GM12878 (cell line): ENCODE results near the gene RAI2. TPM values are rescaled to one million over a fixed set of nuclear protein-coding genes. Genes with fewer than 3 reads are reported as not detected.

Experiments used
- ATAC-seq: fragments of 200-7000 bp; cut with Tn5 transposase; 3 replicates; pipeline ENCODE4 v1.9.1; 2020; ENCODE audit warnings: mild to moderate bottlenecking, moderate library complexity
- BruUV-seq: library from RNA; stranded (reverse); fragments of 400-500 nt; replicated peaks from 2 replicates; lab custom pipeline; 2021; lab: Mats Ljungman, UMichigan
- CTCF ChIA-PET: fragments of 300-600 bp; sonication (Branson Sonifier 250); formaldehyde crosslinking; extraction: SDS; loops from one replicate; lab custom pipeline; 2021; ENCODE audit warnings: inconsistent platforms; lab: Yijun Ruan, JAX
- POLR2A ChIA-PET: fragments of 350-600 bp; formaldehyde crosslinking; extraction: SDS; loops from one replicate; lab custom pipeline; 2021; ENCODE audit warnings: inconsistent platforms; lab: Charles Lee
- RAD21 ChIA-PET: fragments of 300-600 bp; sonication (Branson Sonifier 250); formaldehyde crosslinking; loops from one replicate; lab custom pipeline; 2023; ENCODE audit warnings: antibody characterized with exemption; ENCODE audit not compliant: unreplicated experiment; lab: Charles Lee
- SMC1A ChIA-PET: fragments of 300-600 bp; sonication (Branson Sonifier 250); formaldehyde crosslinking; loops from one replicate; lab custom pipeline; 2023; ENCODE audit not compliant: unreplicated experiment, uncharacterized antibody; lab: Charles Lee
- DNase-seq: peaks from one replicate; pipeline ENCODE4 v3.0.0-alpha.2; 2011; ENCODE audit warnings: low read depth, low spot score
- FAIRE-seq: peaks from 3 replicates; lab custom pipeline; 2011; peaks lifted over from hg19 to GRCh38; lab: Jason Lieb, UNC
- H2AFZ ChIP-seq: 2 replicates; pipeline ENCODE4 v1.6.0; 2011; ENCODE audit warnings: low read depth, low read length, control low read depth; ENCODE audit not compliant: control insufficient read depth
- H3K27ac ChIP-seq: 2 replicates; pipeline ENCODE4 v1.5.1; 2011; ENCODE audit warnings: control low read depth; ENCODE audit not compliant: control insufficient read depth, insufficient read depth
- H3K27me3 ChIP-seq, 2 experiments: replicated peaks in 1 of 2; 2 replicates each; pipeline versions ENCODE4 v1.6.0 to v1.6.1; 2011; ENCODE audit warnings: low read length in 1 of 2; ENCODE audit not compliant: control insufficient read depth in 2 of 2, insufficient read depth in 2 of 2
- H3K36me3 ChIP-seq, 2 experiments: 2 replicates each; pipeline ENCODE4 v1.5.1; 2011; ENCODE audit warnings: low read length in 1 of 2; ENCODE audit not compliant: control insufficient read depth in 2 of 2, insufficient read depth in 2 of 2
- H3K4me1 ChIP-seq: 2 replicates; pipeline ENCODE4 v1.6.1; 2011; ENCODE audit warnings: mild to moderate bottlenecking, low read length, moderate library complexity, mixed read lengths; ENCODE audit not compliant: control insufficient read depth, insufficient read depth
- H3K4me2 ChIP-seq: 2 replicates; pipeline ENCODE4 v1.6.0; 2011; ENCODE audit warnings: control low read depth; ENCODE audit not compliant: control insufficient read depth, insufficient read depth
- H3K4me3 ChIP-seq: fragments of 200-600 bp; sonication (generic); 2 replicates; pipeline ENCODE4 v1.5.1; 2016
- H3K79me2 ChIP-seq: 2 replicates; pipeline ENCODE4 v1.6.0; 2011; ENCODE audit warnings: low read length; ENCODE audit not compliant: control insufficient read depth, insufficient read depth
- H3K9ac ChIP-seq: 2 replicates; pipeline ENCODE4 v1.8.0; 2011; ENCODE audit warnings: low read length, control low read depth, mixed read lengths; ENCODE audit not compliant: control insufficient read depth, insufficient read depth
- H3K9me3 ChIP-seq: replicated peaks from 3 replicates; pipeline ENCODE4 v1.5.1; 2011; ENCODE audit warnings: mild to moderate bottlenecking, low read length; ENCODE audit not compliant: control insufficient read depth, insufficient read depth
- H4K20me1 ChIP-seq: 2 replicates; pipeline ENCODE4 v1.6.0; 2011; ENCODE audit not compliant: control insufficient read depth, insufficient read depth
- BCL3 ChIP-seq: IDR thresholded peaks from 2 replicates; pipeline ENCODE4 v1.6.1; 2011; ENCODE audit warnings: borderline replicate concordance, low read depth, mild to moderate bottlenecking, moderate library complexity, low read length; ENCODE audit not compliant: insufficient read depth, poor library complexity, severe bottlenecking
- CBX3 ChIP-seq: fragments of 200-600 bp; sonication (generic); IDR thresholded peaks from 2 replicates; pipeline ENCODE4 v1.6.1; 2016; ENCODE audit warnings: low read depth, borderline replicate concordance
- CBX5 ChIP-seq: sonication (generic); IDR thresholded peaks from 2 replicates; pipeline ENCODE4 v1.6.1; 2016; ENCODE audit warnings: low read depth, moderate library complexity, mild to moderate bottlenecking, inconsistent platforms
- ELK1 ChIP-seq: IDR thresholded peaks from 2 replicates; pipeline ENCODE4 v1.6.1; 2012; ENCODE audit warnings: low read depth, low read length, improper control_type of control experiment
- HCFC1 ChIP-seq: fragments of 150-350 bp; IDR thresholded peaks from 2 replicates; pipeline ENCODE4 v1.6.1; 2014; ENCODE audit warnings: low read length
- HDAC2 ChIP-seq: fragments of 200-600 bp; sonication (generic); IDR thresholded peaks from 2 replicates; pipeline ENCODE4 v1.6.1; 2017
- HDAC6 ChIP-seq: fragments of 200-600 bp; sonication (generic); IDR thresholded peaks from one replicate; pipeline ENCODE4 v1.8.0; 2017; ENCODE audit warnings: antibody characterized with exemption; ENCODE audit not compliant: unreplicated experiment
- JUND ChIP-seq: IDR thresholded peaks from 2 replicates; pipeline ENCODE4 v1.6.1; 2012; ENCODE audit warnings: low read depth, mild to moderate bottlenecking, low read length, improper control_type of control experiment, moderate library complexity
- MEF2A ChIP-seq: IDR thresholded peaks from 2 replicates; pipeline ENCODE4 v1.6.1; 2011; ENCODE audit warnings: low read depth, mild to moderate bottlenecking, low read length, moderate library complexity; ENCODE audit not compliant: insufficient read depth
- NR2C2 ChIP-seq: IDR thresholded peaks from 2 replicates; pipeline ENCODE4 v1.6.1; 2011; ENCODE audit warnings: borderline replicate concordance, low read depth; ENCODE audit not compliant: control insufficient read depth, insufficient read length
- NRF1 ChIP-seq: conservative IDR thresholded peaks from 2 replicates; pipeline ENCODE4 v1.6.1; 2011; ENCODE audit warnings: mild to moderate bottlenecking, low read depth, low read length, improper control_type of control experiment
- POU2F2 ChIP-seq: IDR thresholded peaks from 3 replicates; pipeline ENCODE4 v1.6.1; 2011; ENCODE audit warnings: low read depth, mild to moderate bottlenecking, low read length, borderline replicate concordance
- RAD21 ChIP-seq: IDR thresholded peaks from 2 replicates; pipeline ENCODE4 v1.6.1; 2011; ENCODE audit warnings: mild to moderate bottlenecking, low read depth, low read length, moderate library complexity; ENCODE audit not compliant: insufficient read depth
- STAT3 ChIP-seq: IDR thresholded peaks from 2 replicates; pipeline ENCODE4 v1.6.1; 2011; ENCODE audit warnings: low read depth, low read length, improper control_type of control experiment
- SUPT20H ChIP-seq: IDR thresholded peaks from 2 replicates; pipeline ENCODE4 v1.6.1; 2011; ENCODE audit warnings: low read depth, mild to moderate bottlenecking, low read length, moderate library complexity, borderline replicate concordance; ENCODE audit not compliant: control insufficient read depth
- WGBS: methylation state at CpG from one replicate; pipeline ENCODE4 v1.1.6; 2016; ENCODE audit warnings: low lambda C conversion rate; ENCODE audit not compliant: insufficient replicate concordance, insufficient coverage; ENCODE audit errors: missing lambda C conversion rate; 5-methylcytosine and 5-hydroxymethylcytosine counted together
- in situ Hi-C: fragments of 300-500 bp; cut with MboI; formaldehyde crosslinking; loops from 9 replicates; pipeline ENCODE4 v1.14.3; 2018; ENCODE audit warnings: mixed read lengths
- intact Hi-C: fragments of 100-400 bp; cut with micrococcal nuclease; formaldehyde crosslinking; loops from one replicate; pipeline ENCODE4 v1.14.2; 2022; ENCODE audit not compliant: unreplicated experiment
- polyA plus RNA-seq, 11 experiments: library from polyadenylated mRNA; depleted of rRNA in 4 of 11; unstranded in 6 of 11; stranded (reverse) in 5 of 11; fragments of >200 nt; fragmentation: Nextera tagmentation in 4 of 11; fragmentation: Illumina TruSeq in 1 of 11; extraction: Ambion mirVana in 4 of 11; extraction: Trizol in 1 of 11; gene quantifications; 1 replicate in 1 of 11; 2 replicates in 10 of 11; pipeline versions ENCODE4 v1.2.1 to v1.2.3, GENCODE V29; 2011 to 2016; ENCODE audit warnings: inconsistent platforms in 2 of 11, missing spikeins in 2 of 11, low read depth in 1 of 11
- total RNA-seq, 4 experiments: library from RNA; depleted of rRNA in 3 of 4; stranded (reverse); fragments of >200 nt in 3 of 4; fragmentation: Illumina TruSeq in 1 of 4; extraction: Trizol in 1 of 4; gene quantifications; 2 replicates each; pipeline versions ENCODE4 v1.2.1 to v1.2.3, GENCODE V29; 2013 to 2021
- TF ChIP-seq, protein P1 (sequence below): fragments of 450-650 bp; IDR thresholded peaks from 2 replicates; pipeline ENCODE4 v1.6.1; 2016; ENCODE audit warnings: mild to moderate bottlenecking, moderate library complexity, borderline replicate concordance
- TF ChIP-seq, protein P2 (sequence below): IDR thresholded peaks from 2 replicates; pipeline ENCODE4 v1.6.1; 2011; ENCODE audit warnings: mild to moderate bottlenecking, low read depth, low read length, moderate library complexity; ENCODE audit not compliant: insufficient replicate concordance

The RAI2 gene
- total and polyA plus RNA-seq, 10 of the 15 experiments (the other 5 are each of a cell fraction or from before 2014, with no cell fraction given) = not detected

DNA sequence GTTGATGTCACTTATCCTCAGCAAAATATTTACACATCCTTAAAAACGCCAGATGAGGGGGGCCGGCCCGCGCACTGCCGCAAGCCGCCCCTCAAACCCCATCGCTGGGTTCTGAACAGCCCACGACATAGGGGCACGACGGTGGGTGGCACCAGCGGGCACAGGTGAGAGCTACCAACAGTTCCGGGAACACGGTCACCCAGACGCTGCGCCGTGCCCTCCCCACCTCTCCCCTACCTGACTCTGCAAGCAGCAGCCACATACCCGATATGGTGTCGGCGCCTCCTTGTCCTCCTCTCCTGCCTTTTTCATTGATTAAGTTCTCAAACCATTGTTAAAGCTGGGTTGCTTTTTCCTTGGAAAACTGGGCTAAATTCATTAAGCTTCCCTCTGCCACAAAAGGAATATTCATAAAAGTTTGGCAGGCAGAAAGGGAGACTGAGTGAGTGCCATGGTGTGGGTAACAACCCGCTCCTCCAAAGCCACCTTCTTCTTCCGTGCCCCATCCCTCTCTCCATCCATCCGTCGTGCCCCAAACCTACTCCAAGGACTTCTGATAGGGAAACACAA is 1.4 kb downstream of the RAI2 start:
- H3K4me1 ChIP-seq = no peaks in the 10 kb centered on the region
- no peaks in the 10 kb centered on the region for H4K20me1 ChIP-seq
- DNase-seq (no peak), ATAC-seq (no peak), FAIRE-seq (no peak)
- no peak overlapping the region for H3K27ac ChIP-seq
- no peak overlapping the region for H3K4me3 ChIP-seq
- BruUV-seq = no TSS peak
- WGBS = 57% methylated on average over 23 of the region's 23 CpGs
- SMC1A ChIA-PET = no interaction called here
- intact Hi-C loops (no loop called here), in situ Hi-C loops (no loop called here)
- RAD21 ChIA-PET = no interaction called here
- H3K9me3 ChIP-seq = no peaks in the 10 kb centered on the region
- H3K4me2 ChIP-seq = no peak overlapping the region
- CTCF ChIA-PET = no interaction called here
- no peak overlapping the region for H3K9ac ChIP-seq
- H3K36me3 ChIP-seq = no peaks in the 10 kb centered on the region
- H2AFZ ChIP-seq = no peak overlapping the region
- H3K79me2 ChIP-seq = no peaks in the 10 kb centered on the region
- POLR2A ChIA-PET = no interaction called here
- peaks cover 0 to 2% of the 10 kb centered on the region in 2 experiments; a peak in 3 of 4 replicates for H3K27me3 ChIP-seq
- TF ChIP-seq JUND = no peak
- TF ChIP-seq SUPT20H = no peak
- no peak for TF ChIP-seq HDAC6
- TF ChIP-seq, protein P1, sequence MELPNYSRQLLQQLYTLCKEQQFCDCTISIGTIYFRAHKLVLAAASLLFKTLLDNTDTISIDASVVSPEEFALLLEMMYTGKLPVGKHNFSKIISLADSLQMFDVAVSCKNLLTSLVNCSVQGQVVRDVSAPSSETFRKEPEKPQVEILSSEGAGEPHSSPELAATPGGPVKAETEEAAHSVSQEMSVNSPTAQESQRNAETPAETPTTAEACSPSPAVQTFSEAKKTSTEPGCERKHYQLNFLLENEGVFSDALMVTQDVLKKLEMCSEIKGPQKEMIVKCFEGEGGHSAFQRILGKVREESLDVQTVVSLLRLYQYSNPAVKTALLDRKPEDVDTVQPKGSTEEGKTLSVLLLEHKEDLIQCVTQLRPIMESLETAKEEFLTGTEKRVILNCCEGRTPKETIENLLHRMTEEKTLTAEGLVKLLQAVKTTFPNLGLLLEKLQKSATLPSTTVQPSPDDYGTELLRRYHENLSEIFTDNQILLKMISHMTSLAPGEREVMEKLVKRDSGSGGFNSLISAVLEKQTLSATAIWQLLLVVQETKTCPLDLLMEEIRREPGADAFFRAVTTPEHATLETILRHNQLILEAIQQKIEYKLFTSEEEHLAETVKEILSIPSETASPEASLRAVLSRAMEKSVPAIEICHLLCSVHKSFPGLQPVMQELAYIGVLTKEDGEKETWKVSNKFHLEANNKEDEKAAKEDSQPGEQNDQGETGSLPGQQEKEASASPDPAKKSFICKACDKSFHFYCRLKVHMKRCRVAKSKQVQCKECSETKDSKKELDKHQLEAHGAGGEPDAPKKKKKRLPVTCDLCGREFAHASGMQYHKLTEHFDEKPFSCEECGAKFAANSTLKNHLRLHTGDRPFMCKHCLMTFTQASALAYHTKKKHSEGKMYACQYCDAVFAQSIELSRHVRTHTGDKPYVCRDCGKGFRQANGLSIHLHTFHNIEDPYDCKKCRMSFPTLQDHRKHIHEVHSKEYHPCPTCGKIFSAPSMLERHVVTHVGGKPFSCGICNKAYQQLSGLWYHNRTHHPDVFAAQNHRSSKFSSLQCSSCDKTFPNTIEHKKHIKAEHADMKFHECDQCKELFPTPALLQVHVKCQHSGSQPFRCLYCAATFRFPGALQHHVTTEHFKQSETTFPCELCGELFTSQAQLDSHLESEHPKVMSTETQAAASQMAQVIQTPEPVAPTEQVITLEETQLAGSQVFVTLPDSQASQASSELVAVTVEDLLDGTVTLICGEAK = no peak
- TF ChIP-seq NR2C2 = no peak
- TF ChIP-seq RAD21 = no peak
- TF ChIP-seq NRF1 = no peak
- no peak for TF ChIP-seq MEF2A
- no peak for TF ChIP-seq POU2F2
- TF ChIP-seq CBX5 = no peak
- no peak for TF ChIP-seq CBX3
- TF ChIP-seq BCL3 = no peak
- TF ChIP-seq, protein P2, sequence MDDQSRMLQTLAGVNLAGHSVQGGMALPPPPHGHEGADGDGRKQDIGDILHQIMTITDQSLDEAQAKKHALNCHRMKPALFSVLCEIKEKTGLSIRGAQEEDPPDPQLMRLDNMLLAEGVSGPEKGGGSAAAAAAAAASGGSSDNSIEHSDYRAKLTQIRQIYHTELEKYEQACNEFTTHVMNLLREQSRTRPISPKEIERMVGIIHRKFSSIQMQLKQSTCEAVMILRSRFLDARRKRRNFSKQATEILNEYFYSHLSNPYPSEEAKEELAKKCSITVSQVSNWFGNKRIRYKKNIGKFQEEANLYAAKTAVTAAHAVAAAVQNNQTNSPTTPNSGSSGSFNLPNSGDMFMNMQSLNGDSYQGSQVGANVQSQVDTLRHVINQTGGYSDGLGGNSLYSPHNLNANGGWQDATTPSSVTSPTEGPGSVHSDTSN = no peak
- TF ChIP-seq HDAC2 = no peak
- no peak for TF ChIP-seq ELK1
- TF ChIP-seq STAT3 = no peak
- no peak for TF ChIP-seq HCFC1
